IMR-90 (cell line): ENCODE data around the gene SNX22. TPM values are rescaled to one million over a fixed set of nuclear protein-coding genes. Genes with fewer than 3 reads are reported as not detected.

ENCODE experiments used
- ATAC-seq: fragments of 200-7000 bp; cut with Tn5 transposase; 2 replicates; pipeline ENCODE4 v1.9.1; 2020; ENCODE audit warnings: low read depth, mild to moderate bottlenecking, moderate library complexity
- BruUV-seq: library from RNA; stranded (reverse); fragments of 400-500 nt; replicated peaks from 2 replicates; lab custom pipeline; 2021; lab: Mats Ljungman, UMichigan
- CTCF ChIA-PET: fragments of 300-600 bp; formaldehyde crosslinking; extraction: SDS; loops from one replicate; lab custom pipeline; 2021; ENCODE audit warnings: antibody characterized with exemption; lab: Yijun Ruan, JAX
- POLR2A ChIA-PET: fragments of 300-600 bp; sonication (Branson Sonifier 250); formaldehyde crosslinking; loops from one replicate; lab custom pipeline; 2022; ENCODE audit warnings: antibody characterized with exemption; ENCODE audit not compliant: unreplicated experiment; lab: Charles Lee
- DNase-seq: peaks from one replicate; pipeline ENCODE4 v3.0.0; 2013
- H2AFZ ChIP-seq: replicated peaks from 2 replicates; pipeline ENCODE3; 2013; ENCODE audit warnings: low read length, mild to moderate bottlenecking; ENCODE audit not compliant: poor library complexity
- H2AK5ac ChIP-seq: 2 replicates; pipeline ENCODE4 v1.6.1; 2013; ENCODE audit warnings: low read depth, low read length, inconsistent platforms
- H2AK9ac ChIP-seq: replicated peaks from 2 replicates; pipeline ENCODE3; 2013; ENCODE audit warnings: mild to moderate bottlenecking, low read depth, low read length, moderate library complexity; ENCODE audit not compliant: poor library complexity
- H2BK120ac ChIP-seq: 2 replicates; pipeline ENCODE4 v1.6.1; 2013; ENCODE audit warnings: low read depth, low read length, inconsistent platforms
- H2BK15ac ChIP-seq: 3 replicates; pipeline ENCODE4 v1.6.1; 2013; ENCODE audit warnings: low read depth, low read length, inconsistent platforms
- H2BK20ac ChIP-seq: 2 replicates; pipeline ENCODE4 v1.6.1; 2013; ENCODE audit warnings: low read depth, mild to moderate bottlenecking, inconsistent platforms, low read length, moderate library complexity
- H2BK5ac ChIP-seq: 2 replicates; pipeline ENCODE4 v1.6.1; 2013; ENCODE audit warnings: mild to moderate bottlenecking, low read depth, low read length, inconsistent platforms; ENCODE audit not compliant: poor library complexity, severe bottlenecking
- H3K14ac ChIP-seq: replicated peaks from 2 replicates; pipeline ENCODE4 v1.6.1; 2013; ENCODE audit warnings: low read depth, low read length, inconsistent platforms
- H3K18ac ChIP-seq: 2 replicates; pipeline ENCODE4 v1.6.1; 2013; ENCODE audit warnings: low read depth, low read length, control low read depth
- H3K23ac ChIP-seq: 2 replicates; pipeline ENCODE4 v1.6.1; 2013; ENCODE audit warnings: low read depth, low read length, inconsistent platforms
- H3K27ac ChIP-seq: 2 replicates; pipeline ENCODE4 v1.5.1; 2013; ENCODE audit warnings: mild to moderate bottlenecking, control low read depth, low read length; ENCODE audit not compliant: insufficient read depth
- H3K27me3 ChIP-seq: 2 replicates; pipeline ENCODE4 v1.6.1; 2013; ENCODE audit warnings: low read length; ENCODE audit not compliant: control insufficient read depth, insufficient read depth
- H3K36me3 ChIP-seq: 2 replicates; pipeline ENCODE4 v1.6.1; 2013; ENCODE audit warnings: low read length, mixed read lengths; ENCODE audit not compliant: control insufficient read depth, insufficient read depth
- H3K4ac ChIP-seq: 2 replicates; pipeline ENCODE4 v1.6.1; 2013; ENCODE audit warnings: low read depth, low read length, inconsistent platforms
- H3K4me1 ChIP-seq: 2 replicates; pipeline ENCODE4 v1.6.1; 2013; ENCODE audit warnings: low read length, mixed read lengths; ENCODE audit not compliant: control insufficient read depth, insufficient read depth
- H3K4me2 ChIP-seq: 2 replicates; pipeline ENCODE4 v1.6.1; 2013; ENCODE audit warnings: low read depth, mild to moderate bottlenecking, control low read depth, low read length, moderate library complexity
- H3K4me3 ChIP-seq: 2 replicates; pipeline ENCODE4 v1.5.1; 2013; ENCODE audit warnings: low read depth, mild to moderate bottlenecking, control low read depth, low read length, moderate library complexity; ENCODE audit not compliant: insufficient read depth
- H3K56ac ChIP-seq: 2 replicates; pipeline ENCODE4 v1.6.1; 2013; ENCODE audit warnings: low read length, inconsistent platforms; ENCODE audit not compliant: insufficient read depth; ENCODE audit errors: extremely low read depth
- H3K79me1 ChIP-seq, 2 experiments: 2 replicates each; pipeline ENCODE4 v1.6.1; 2013; ENCODE audit warnings: low read length in 2 of 2, inconsistent platforms in 1 of 2, low read depth in 1 of 2
- H3K9ac ChIP-seq: 2 replicates; pipeline ENCODE4 v1.6.1; 2013; ENCODE audit warnings: low read depth, low read length, control low read depth
- H3K9me1 ChIP-seq: 2 replicates; pipeline ENCODE4 v1.6.1; 2013; ENCODE audit warnings: low read length, inconsistent platforms; ENCODE audit not compliant: insufficient read depth
- H3K9me3 ChIP-seq: 2 replicates; pipeline ENCODE4 v1.6.1; 2013; ENCODE audit warnings: low read length; ENCODE audit not compliant: control insufficient read depth, insufficient read depth
- H4K20me1 ChIP-seq: 2 replicates; pipeline ENCODE4 v1.6.1; 2013; ENCODE audit warnings: low read length, inconsistent platforms; ENCODE audit not compliant: insufficient read depth
- H4K5ac ChIP-seq: 2 replicates; pipeline ENCODE4 v1.6.1; 2013; ENCODE audit warnings: mild to moderate bottlenecking, low read depth, low read length, control low read depth
- H4K8ac ChIP-seq, 2 experiments: 2 replicates each; pipeline ENCODE4 v1.6.1; 2013; ENCODE audit warnings: low read depth in 2 of 2, low read length in 2 of 2, control low read depth in 1 of 2, inconsistent platforms in 1 of 2
- H4K91ac ChIP-seq: 2 replicates; pipeline ENCODE4 v1.6.1; 2013; ENCODE audit warnings: low read depth, low read length, inconsistent platforms; ENCODE audit not compliant: insufficient read depth
- BHLHE40 ChIP-seq: fragments of 150-350 bp; IDR thresholded peaks from 2 replicates; pipeline ENCODE4 v1.6.1; 2016; ENCODE audit warnings: mild to moderate bottlenecking, low read depth, low read length
- CHD1 ChIP-seq: IDR thresholded peaks from 2 replicates; pipeline ENCODE4 v1.6.1; 2012; ENCODE audit warnings: low read depth, low read length, improper control_type of control experiment
- FOS ChIP-seq: fragments of 150-350 bp; IDR thresholded peaks from 2 replicates; pipeline ENCODE4 v1.6.1; 2016; ENCODE audit warnings: low read depth, low read length
- MAFK ChIP-seq: IDR thresholded peaks from 2 replicates; pipeline ENCODE4 v1.6.1; 2012; ENCODE audit warnings: low read depth, low read length, improper control_type of control experiment
- MXI1 ChIP-seq: IDR thresholded peaks from 2 replicates; pipeline ENCODE4 v1.6.1; 2012; ENCODE audit warnings: low read depth, mild to moderate bottlenecking, low read length, moderate library complexity, borderline replicate concordance
- NFE2L2 ChIP-seq: fragments of 150-350 bp; IDR thresholded peaks from 2 replicates; pipeline ENCODE4 v1.6.1; 2016; ENCODE audit warnings: low read depth, mild to moderate bottlenecking, low read length
- RAD21 ChIP-seq: IDR thresholded peaks from 2 replicates; pipeline ENCODE4 v1.6.1; 2012; ENCODE audit warnings: low read length, improper control_type of control experiment
- RCOR1 ChIP-seq: IDR thresholded peaks from 2 replicates; pipeline ENCODE4 v1.6.1; 2012; ENCODE audit warnings: mild to moderate bottlenecking, low read length, improper control_type of control experiment; ENCODE audit not compliant: insufficient replicate concordance
- RFX5 ChIP-seq: IDR thresholded peaks from 2 replicates; pipeline ENCODE4 v1.8.0; 2012; ENCODE audit warnings: low read depth, mild to moderate bottlenecking, low read length, moderate library complexity
- whole genome bisulfite sequencing, 2 experiments: methylation state at CpG; one replicate each; pipeline versions ENCODE4 v1.1.5 to v1.1.7; 2013; ENCODE audit warnings: missing lambda C conversion rate in 2 of 2; ENCODE audit not compliant: insufficient read length in 1 of 2; ENCODE audit errors: extremely low coverage in 2 of 2; 5-methylcytosine and 5-hydroxymethylcytosine counted together
- dilution Hi-C: fragments of 300-500 bp; cut with HindIII; formaldehyde crosslinking; loops from one replicate; pipeline ENCODE4 v1.14.3; 2018; ENCODE audit warnings: low sequenced_read_pairs; ENCODE audit not compliant: unreplicated experiment
- in situ Hi-C: fragments of 300-500 bp; cut with MboI; formaldehyde crosslinking; loops from 3 replicates; pipeline ENCODE4 v1.14.3; 2019; ENCODE audit warnings: low sequenced_read_pairs, inconsistent platforms, mixed read lengths
- intact Hi-C: fragments of 100-400 bp; cut with micrococcal nuclease; formaldehyde crosslinking; loops from 2 replicates; pipeline ENCODE4 v1.10.0; 2022
- polyA plus RNA-seq, 3 experiments: library from polyadenylated mRNA; depleted of rRNA; stranded (reverse); fragments of >200 nt; gene quantifications; 2 replicates each; pipeline ENCODE4 v1.2.3, GENCODE V29; 2012; ENCODE audit warnings: low replicate concordance in 1 of 3
- total RNA-seq: library from RNA; depleted of rRNA; stranded (reverse); fragments of >200 nt; gene quantifications from 2 replicates; pipeline ENCODE4 v1.2.3, GENCODE V29; 2012

SNX22 gene
- total and polyA plus RNA-seq, 2 of the 4 experiments (the other 2 are of a cell fraction): 0.12 to 0.18 TPM

DNA sequence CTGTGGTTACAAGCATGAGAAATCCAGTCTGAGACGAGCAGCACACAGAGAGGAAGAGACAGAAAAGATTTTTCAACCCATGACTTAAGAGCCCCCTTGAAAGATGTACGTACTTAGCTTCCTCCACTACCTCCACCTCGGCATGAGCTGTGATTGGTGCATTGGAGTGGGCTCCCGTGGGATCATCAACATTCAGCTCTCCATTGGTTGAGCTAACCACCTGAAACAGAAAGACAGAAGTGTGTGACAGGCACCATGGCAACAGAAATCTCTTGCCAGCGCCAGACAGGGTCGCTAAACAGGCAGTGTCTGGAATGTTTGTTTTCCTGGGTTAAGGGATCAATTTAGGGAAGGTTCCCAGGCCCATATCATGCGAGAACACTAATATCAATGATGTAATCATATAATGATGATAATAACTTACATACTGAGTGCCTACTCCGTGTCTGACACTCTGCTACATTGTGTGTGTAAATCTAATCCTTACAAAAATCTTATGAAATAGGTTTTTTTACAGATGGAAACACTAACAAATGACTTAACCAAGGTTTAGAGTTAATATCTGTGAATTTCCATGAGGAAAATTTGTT lies 28.8 kb downstream of the SNX22 start:
- Histone ChIP-seq H2AK9ac (no peak overlapping the region), H3K56ac (no peak overlapping the region), H3K14ac (no peak overlapping the region), H3K23ac (no peak overlapping the region), H3K4me1 (no peaks in the 10 kb centered on the region), H3K4ac (no peak overlapping the region), H3K9ac (no peak overlapping the region), H2BK20ac (no peak overlapping the region), H2BK5ac (no peak overlapping the region), H3K4me2 (no peak overlapping the region), H3K18ac (no peak overlapping the region), H4K20me1 (no peaks in the 10 kb centered on the region), H2AFZ (no peak overlapping the region), H2BK120ac (no peak overlapping the region), H2BK15ac (no peak overlapping the region), H3K36me3 (peaks cover 23% of the 10 kb centered on the region), H4K91ac (no peak overlapping the region), H3K9me1 (peaks cover 2% of the 10 kb centered on the region; the same call in 1 of the 2 replicates), H3K4me3 (no peak overlapping the region), H3K27me3 (no peaks in the 10 kb centered on the region), H3K27ac (no peak overlapping the region), H3K79me1 (0 out of 4 replicates have a peak, but pooled peaks cover 0 to 4% of the 10 kb centered on the region in 2 experiments), H4K8ac (no peak overlapping the region), H4K5ac (no peak overlapping the region), H2AK5ac (no peak overlapping the region), H3K9me3 (no peaks in the 10 kb centered on the region)
- intact Hi-C loops: no loop called here
- ATAC-seq (no peak), DNase-seq (no peak)
- TF ChIP-seq FOS: no peak
- TF ChIP-seq MAFK: no peak
- no peak for TF ChIP-seq MXI1
- no peak for TF ChIP-seq CHD1
- TF ChIP-seq NFE2L2: no peak
- no peak for TF ChIP-seq BHLHE40
- no peak for TF ChIP-seq RFX5
- TF ChIP-seq RCOR1: no peak
- TF ChIP-seq RAD21: no peak
- dilution Hi-C loops: no loop called here
- POLR2A ChIA-PET: no interaction called here
- no TSS peak for BruUV-seq
- no CpG with 5 or more reads among the region's 8 CpGs for WGBS, 2 experiments
- CTCF ChIA-PET: interaction anchor here (0.6 kb wide), 1 partner anchor 13 kb away, joined by 3 read pairs; no protein-coding TSS in a partner anchor
- in situ Hi-C loops: loop anchor here (25.0 kb wide), 1 partner anchor 482 kb away; no protein-coding TSS in a partner anchor
